Measurements from ENCODE around the gene ERLEC1. TPM values are rescaled to one million over a fixed set of nuclear protein-coding genes. Genes with fewer than 3 reads are reported as not detected.

The ERLEC1 gene
- total RNA-seq, 4 donors from 2014 or later: 26.7 to 53.6 (median 28.9) TPM

DNA sequence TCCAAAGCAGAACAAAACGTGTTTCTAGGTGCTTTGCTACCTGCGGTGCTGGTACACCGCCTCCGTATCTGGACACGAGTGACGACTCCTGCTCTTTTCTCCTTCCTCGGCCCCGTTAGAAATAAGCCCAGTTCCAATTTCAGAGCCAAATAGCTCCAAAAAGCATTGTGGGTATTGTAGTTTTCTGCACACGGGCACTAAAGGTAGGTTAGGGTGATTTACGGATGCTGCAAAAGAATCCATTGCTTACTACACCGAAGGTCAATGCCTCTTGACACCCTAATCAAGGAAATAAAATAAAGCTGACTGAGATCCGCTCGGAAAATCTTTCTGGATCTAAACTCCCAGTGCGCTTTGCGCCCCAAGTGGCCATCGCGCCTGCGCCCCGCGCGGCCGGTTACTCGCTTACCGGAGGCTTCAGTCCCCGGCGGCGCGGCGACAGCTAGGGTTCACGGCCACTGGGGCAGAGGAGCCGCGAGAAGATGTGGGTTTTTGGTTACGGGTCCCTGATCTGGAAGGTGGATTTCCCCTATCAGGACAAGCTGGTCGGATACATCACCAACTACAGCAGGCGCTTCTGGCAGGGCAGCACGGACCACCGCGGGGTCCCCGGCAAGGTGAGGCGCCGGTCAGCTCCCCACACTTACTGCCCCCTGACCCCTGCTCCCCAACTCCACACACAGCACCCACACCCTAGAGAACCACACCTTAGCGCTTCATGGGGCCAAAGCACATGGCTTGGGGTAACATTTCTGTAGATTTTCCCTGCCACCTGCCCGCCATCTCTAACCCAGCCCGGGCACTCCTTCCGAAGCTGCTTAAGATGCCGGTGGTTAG lies 19.2 kb upstream of the ERLEC1 start, which contains the start of gene CHAC2:
CHAC2 (plus strand) TSS at position 400 of the 837 bp plus-strand sequence; CDS start at position 483, 83 bp downstream.
- Histone ChIP-seq H3K36me3 (peaks cover 0 to 8% of the 10 kb centered on the region in 2 donors), H3K9me3 (no peaks in the 10 kb centered on the region), H3K27ac (peak within 1 kb of the TSS; percentile 82 to 89 (median 84)), H3K4me3 (peak within 1 kb of the TSS; percentile 66 to 92 (median 71)), H3K4me1 (peaks cover 6 to 14% of the 10 kb centered on the region in 2 donors), H3K27me3 (no peaks in the 10 kb centered on the region)
- TF ChIP-seq POLR2A (IDR thresholded peaks at IDR 0.05): peak; percentile 61 to 79
- TF ChIP-seq, protein P1, sequence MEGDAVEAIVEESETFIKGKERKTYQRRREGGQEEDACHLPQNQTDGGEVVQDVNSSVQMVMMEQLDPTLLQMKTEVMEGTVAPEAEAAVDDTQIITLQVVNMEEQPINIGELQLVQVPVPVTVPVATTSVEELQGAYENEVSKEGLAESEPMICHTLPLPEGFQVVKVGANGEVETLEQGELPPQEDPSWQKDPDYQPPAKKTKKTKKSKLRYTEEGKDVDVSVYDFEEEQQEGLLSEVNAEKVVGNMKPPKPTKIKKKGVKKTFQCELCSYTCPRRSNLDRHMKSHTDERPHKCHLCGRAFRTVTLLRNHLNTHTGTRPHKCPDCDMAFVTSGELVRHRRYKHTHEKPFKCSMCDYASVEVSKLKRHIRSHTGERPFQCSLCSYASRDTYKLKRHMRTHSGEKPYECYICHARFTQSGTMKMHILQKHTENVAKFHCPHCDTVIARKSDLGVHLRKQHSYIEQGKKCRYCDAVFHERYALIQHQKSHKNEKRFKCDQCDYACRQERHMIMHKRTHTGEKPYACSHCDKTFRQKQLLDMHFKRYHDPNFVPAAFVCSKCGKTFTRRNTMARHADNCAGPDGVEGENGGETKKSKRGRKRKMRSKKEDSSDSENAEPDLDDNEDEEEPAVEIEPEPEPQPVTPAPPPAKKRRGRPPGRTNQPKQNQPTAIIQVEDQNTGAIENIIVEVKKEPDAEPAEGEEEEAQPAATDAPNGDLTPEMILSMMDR (IDR thresholded peaks at IDR 0.05 in 4 of 5, conservative IDR thresholded peaks at IDR 0.05 in 1 of 5): peak; percentile 23 to 69 (median 42)
- ATAC-seq: peak; percentile 96 to 98
- DNase-seq: peak; percentile 73 to 84
- in situ Hi-C loops (cut with MboI; ENCODE audit: low sequenced_read_pairs in 4 of 4): no loop called here
- intact Hi-C loops (cut with DNase I; ENCODE audit: low total_unique reads): loop anchor here (1.0 to 10.0 kb wide), 3 partner anchors 19 to 957 kb away; partner anchors contain the start of genes ASB3 and EML6

- in situ Hi-C loops (cut with MboI; ENCODE audit: low sequenced_read_pairs in 4 of 4) (no loop called here), intact Hi-C loops (cut with DNase I; ENCODE audit: low total_unique reads) (loop anchor here (5.0 to 10.0 kb wide), 2 partner anchors 199 to 957 kb away; partner anchors contain the start of gene EML6)
- ATAC-seq (no peak), DNase-seq (no peak)
- peaks cover 6 to 14% of the 10 kb centered on the region in 2 donors for H3K4me1 ChIP-seq
- no peak for TF ChIP-seq POLR2A (IDR thresholded peaks at IDR 0.05)
- TF ChIP-seq, protein P1 (IDR thresholded peaks at IDR 0.05 in 4 of 5, conservative IDR thresholded peaks at IDR 0.05 in 1 of 5): no peak
- H3K27ac ChIP-seq: peak overlapping the region; percentile 82 to 89 (median 84)
- H3K4me3 ChIP-seq: peak overlapping the region; percentile 66 to 92 (median 71)
- peaks cover 0 to 2% of the 10 kb centered on the region in 2 donors for H3K36me3 ChIP-seq
- no peaks in the 10 kb centered on the region for H3K9me3 ChIP-seq
- H3K27me3 ChIP-seq: no peaks in the 10 kb centered on the region
Measured at GRCh38 chr2:53768242-53768542, 18.7 kb upstream of the ERLEC1 start.

- DNase-seq: no peak
- no peak overlapping the region for H3K4me3 ChIP-seq
- H3K27ac ChIP-seq: no peak overlapping the region
- no peak for ATAC-seq
- H3K9me3 ChIP-seq: no peaks in the 10 kb centered on the region
- no peak for TF ChIP-seq POLR2A (IDR thresholded peaks at IDR 0.05)
- TF ChIP-seq, protein P1 (IDR thresholded peaks at IDR 0.05 in 4 of 5, conservative IDR thresholded peaks at IDR 0.05 in 1 of 5): no peak
- peaks cover 6 to 14% of the 10 kb centered on the region in 2 donors for H3K4me1 ChIP-seq
- intact Hi-C loops (cut with DNase I; ENCODE audit: low total_unique reads): loop anchor here (5.0 to 10.0 kb wide), 2 partner anchors 198 to 955 kb away; partner anchors contain the start of gene EML6
- no peaks in the 10 kb centered on the region for H3K36me3 ChIP-seq
- H3K27me3 ChIP-seq: no peaks in the 10 kb centered on the region
- in situ Hi-C loops (cut with MboI; ENCODE audit: low sequenced_read_pairs in 4 of 4): no loop called here
Measured at GRCh38 chr2:53769318-53769945, 17.4 kb upstream of the ERLEC1 start.

GRCh38 chr2:53770264-53770663 lies 16.6 kb upstream of the ERLEC1 start:
- in situ Hi-C loops (cut with MboI; ENCODE audit: low sequenced_read_pairs in 4 of 4) (no loop called here), intact Hi-C loops (cut with DNase I; ENCODE audit: low total_unique reads) (no loop called here)
- H3K9me3 ChIP-seq: no peaks in the 10 kb centered on the region

More at GRCh38 chr2:53770264-53770663, 16.6 kb upstream of the ERLEC1 start:
- no peaks in the 10 kb centered on the region for H3K27me3 ChIP-seq
- peaks cover 0 to 1% of the 10 kb centered on the region in 2 donors for H3K36me3 ChIP-seq
- H3K27ac ChIP-seq: no peak overlapping the region
- ATAC-seq: no peak
- DNase-seq: no peak
- TF ChIP-seq, protein P1 (IDR thresholded peaks at IDR 0.05 in 4 of 5, conservative IDR thresholded peaks at IDR 0.05 in 1 of 5): no peak
- TF ChIP-seq POLR2A (IDR thresholded peaks at IDR 0.05): no peak
- H3K4me1 ChIP-seq: peaks cover 6 to 14% of the 10 kb centered on the region in 2 donors
- H3K4me3 ChIP-seq: no peak overlapping the region
